ACC112 (cell line): ENCODE data around the gene RTN4RL2.

Experiments used
- H2AFZ ChIP-seq: fragments of 200-600 bp; sonication (generic); one replicate; pipeline ENCODE4 v1.6.0; 2017; ENCODE audit warnings: antibody characterized with exemption, low read length; ENCODE audit not compliant: unreplicated experiment
- H3K27ac ChIP-seq: fragments of 200-600 bp; sonication (generic); 2 replicates; pipeline ENCODE4 v1.5.1; 2014; ENCODE audit warnings: low read depth, mild to moderate bottlenecking, antibody characterized with exemption, low read length, moderate library complexity
- H3K27me3 ChIP-seq: fragments of 200-600 bp; sonication (generic); 2 replicates; pipeline ENCODE4 v1.6.1; 2014; ENCODE audit warnings: mild to moderate bottlenecking, antibody characterized with exemption, low read length, moderate library complexity, mixed read lengths; ENCODE audit not compliant: insufficient read depth
- H3K36me3 ChIP-seq: fragments of 200-600 bp; sonication (generic); 2 replicates; pipeline ENCODE4 v1.6.1; 2016; ENCODE audit warnings: mild to moderate bottlenecking, antibody characterized with exemption, low read length, moderate library complexity, mixed read lengths; ENCODE audit not compliant: insufficient read depth
- H3K4me1 ChIP-seq: fragments of 200-600 bp; sonication (generic); one replicate; pipeline ENCODE4 v1.6.1; 2016; ENCODE audit warnings: low read length, mixed read lengths; ENCODE audit not compliant: insufficient read depth, unreplicated experiment, control insufficient read depth
- H3K4me3 ChIP-seq: fragments of 200-600 bp; sonication (generic); 2 replicates; pipeline ENCODE4 v1.5.1; 2014; ENCODE audit warnings: mild to moderate bottlenecking, low read depth, low read length
- H3K79me2 ChIP-seq: fragments of 200-600 bp; sonication (generic); one replicate; pipeline ENCODE4 v1.6.0; 2016; ENCODE audit warnings: low read length; ENCODE audit not compliant: control insufficient read depth, unreplicated experiment, insufficient read depth

RTN4RL2 gene

DNA sequence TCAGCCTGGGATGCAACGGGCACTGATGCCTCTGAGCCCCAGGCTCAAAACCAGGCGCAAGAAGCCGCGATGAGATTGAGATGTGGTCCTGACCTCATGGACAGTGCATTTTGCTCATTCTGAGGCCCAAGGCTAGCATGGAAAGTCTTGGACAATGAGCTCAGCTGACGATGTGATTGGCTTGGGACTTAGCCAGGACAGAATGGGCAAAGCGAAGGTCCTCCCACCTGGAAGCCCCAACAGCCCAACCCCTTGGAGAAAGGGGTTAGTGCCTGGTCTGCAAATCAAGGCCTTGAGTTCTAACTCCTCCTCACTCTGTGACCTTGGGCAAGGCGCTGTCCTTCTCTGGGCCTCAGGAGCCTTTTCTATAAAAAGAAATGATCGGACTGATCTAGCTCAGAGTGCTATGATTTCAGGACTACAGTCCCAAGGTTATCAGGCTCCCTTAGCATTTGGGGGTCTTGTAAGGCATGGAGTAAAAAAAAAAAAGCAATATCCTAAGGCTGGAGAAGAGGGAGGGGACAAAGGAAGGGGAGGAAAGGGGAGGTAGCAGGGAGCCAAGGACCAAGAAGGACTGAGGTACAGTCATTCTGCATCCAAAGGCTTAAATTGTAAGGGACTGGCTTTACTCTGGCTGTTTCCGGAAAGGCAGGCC is 36.1 kb upstream of the RTN4RL2 start:
- peak overlapping the region; percentile 87 for H3K4me3 ChIP-seq
- peaks cover 46% of the 10 kb centered on the region for H3K4me1 ChIP-seq
- no peaks in the 10 kb centered on the region for H3K27me3 ChIP-seq
- H2AFZ ChIP-seq, result no peak overlapping the region
- peak overlapping the region; percentile 63 for H3K27ac ChIP-seq
- H3K36me3 ChIP-seq, result peaks cover 43% of the 10 kb centered on the region
- H3K79me2 ChIP-seq, result peaks cover 60% of the 10 kb centered on the region

DNA sequence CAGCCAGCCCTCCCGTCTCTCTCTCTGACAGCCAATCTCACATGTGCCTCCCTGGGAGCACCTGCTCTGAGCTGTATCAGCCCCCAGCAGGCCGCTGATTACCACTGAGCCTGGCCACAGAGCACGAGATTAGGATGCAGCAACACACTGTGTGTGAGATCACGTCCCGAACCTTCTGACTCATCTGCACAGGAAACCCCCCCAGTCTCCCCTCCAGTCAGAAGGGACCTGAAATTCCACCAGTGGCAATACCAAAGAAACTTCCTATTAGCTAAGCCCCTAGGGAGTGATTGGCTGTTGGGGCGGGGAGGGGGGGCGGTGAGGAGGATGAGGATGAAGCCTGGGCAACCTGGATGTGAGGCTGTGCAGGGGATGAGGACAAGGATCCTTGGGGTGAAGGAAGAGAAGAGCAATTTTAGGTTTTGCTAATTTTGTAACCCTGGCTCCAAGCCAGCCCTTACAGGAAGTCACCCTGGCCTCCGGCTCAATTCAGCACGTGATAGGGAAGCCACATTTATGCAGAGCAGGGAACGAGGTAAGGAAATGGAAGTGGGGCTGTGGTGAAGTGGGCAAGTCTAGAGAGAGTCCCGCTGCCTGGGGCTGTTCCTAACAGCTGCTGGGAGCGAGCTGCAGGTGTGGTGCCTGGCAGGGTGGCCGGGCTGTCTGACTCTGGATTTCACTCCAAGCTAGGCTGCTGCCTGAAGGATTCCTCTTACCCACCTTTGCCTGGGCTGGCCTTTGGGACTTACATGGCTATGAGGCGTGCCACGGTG is 35.4 kb upstream of the RTN4RL2 start:
- H3K4me1 ChIP-seq, result peaks cover 46% of the 10 kb centered on the region
- peak overlapping the region; percentile 96 for H3K27ac ChIP-seq
- peaks cover 39% of the 10 kb centered on the region for H3K36me3 ChIP-seq
- H3K27me3 ChIP-seq, result no peaks in the 10 kb centered on the region
- peaks cover 57% of the 10 kb centered on the region for H3K79me2 ChIP-seq
- no peak overlapping the region for H2AFZ ChIP-seq
- H3K4me3 ChIP-seq, result peak overlapping the region; percentile 87

DNA sequence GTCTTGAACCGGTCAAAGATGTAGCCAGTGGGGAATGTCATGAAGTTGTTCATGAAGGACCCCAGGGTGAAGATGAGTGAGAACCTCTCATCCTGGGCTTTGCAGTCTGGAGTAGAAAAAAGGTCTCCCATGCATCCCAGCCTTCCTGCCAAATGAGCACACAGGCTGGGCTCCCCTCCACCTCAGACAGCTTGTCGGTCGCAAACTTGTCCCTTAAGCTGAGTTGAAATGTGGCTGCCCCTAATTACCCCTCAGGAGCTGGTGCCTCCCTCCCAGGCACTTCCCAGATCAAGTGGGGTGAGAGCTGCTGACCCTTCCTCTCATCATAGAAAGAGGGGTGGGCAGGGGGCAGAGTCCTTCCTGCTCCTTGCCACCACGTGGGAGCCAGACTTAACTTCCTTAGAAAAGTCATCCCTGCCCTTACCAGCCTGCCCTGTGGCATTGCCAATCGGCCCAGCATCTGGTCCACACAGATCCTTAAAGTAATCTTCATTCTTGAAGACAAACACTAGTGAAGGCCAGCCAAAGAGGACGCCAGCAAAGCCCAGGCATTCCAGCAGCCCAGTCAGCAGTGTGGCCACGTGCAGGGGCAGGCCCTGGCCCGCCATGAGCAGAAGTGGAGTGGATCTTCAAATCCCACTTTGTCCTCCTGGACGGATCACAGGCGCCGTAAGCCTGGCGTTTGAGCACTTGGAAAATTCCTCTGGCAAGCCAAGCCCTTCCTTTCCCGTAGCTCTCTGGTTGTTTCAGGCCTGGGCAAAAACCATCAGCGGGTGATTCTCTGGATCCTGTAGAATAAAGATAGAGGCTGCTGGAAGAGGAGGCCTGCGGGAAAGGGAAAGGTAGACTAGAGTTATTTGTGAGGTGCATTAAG is 34.5 kb upstream of the RTN4RL2 start:
- Histone ChIP-seq H3K36me3 (peaks cover 30% of the 10 kb centered on the region), H3K4me3 (peak overlapping the region; percentile 87), H3K4me1 (peaks cover 46% of the 10 kb centered on the region), H3K27ac (peak overlapping the region; percentile 96), H3K27me3 (no peaks in the 10 kb centered on the region), H3K79me2 (peaks cover 53% of the 10 kb centered on the region), H2AFZ (no peak overlapping the region)

DNA sequence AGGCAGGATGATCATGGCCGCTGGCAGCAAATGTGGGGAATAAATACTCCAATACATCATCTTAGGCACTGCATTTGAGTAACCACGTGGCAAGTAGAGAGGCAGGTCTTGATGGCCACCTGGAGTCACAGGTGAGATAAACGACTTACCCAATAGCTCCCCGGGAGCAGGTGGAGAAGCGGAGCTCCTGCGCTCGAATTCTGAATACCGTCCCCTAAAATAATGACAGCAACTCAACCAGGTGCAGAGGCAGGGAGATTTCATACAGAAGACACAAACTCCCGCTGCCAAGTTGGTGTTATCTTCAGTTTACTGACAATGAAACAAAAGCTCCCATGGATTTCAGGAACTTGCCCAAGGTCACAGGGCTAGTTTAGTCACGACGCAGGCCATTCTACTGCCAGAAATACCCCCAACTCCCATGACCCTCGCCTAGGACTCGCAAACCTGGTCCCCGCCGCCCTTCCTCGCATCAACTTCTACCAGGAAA is 33.8 kb upstream of the RTN4RL2 start:
- peaks cover 46% of the 10 kb centered on the region for H3K79me2 ChIP-seq
- peak overlapping the region; percentile 96 for H3K27ac ChIP-seq
- H3K4me1 ChIP-seq, result peaks cover 46% of the 10 kb centered on the region
- H2AFZ ChIP-seq, result peak overlapping the region; percentile 61
- H3K27me3 ChIP-seq, result no peaks in the 10 kb centered on the region
- H3K4me3 ChIP-seq, result peak overlapping the region; percentile 87
- peaks cover 24% of the 10 kb centered on the region for H3K36me3 ChIP-seq

DNA sequence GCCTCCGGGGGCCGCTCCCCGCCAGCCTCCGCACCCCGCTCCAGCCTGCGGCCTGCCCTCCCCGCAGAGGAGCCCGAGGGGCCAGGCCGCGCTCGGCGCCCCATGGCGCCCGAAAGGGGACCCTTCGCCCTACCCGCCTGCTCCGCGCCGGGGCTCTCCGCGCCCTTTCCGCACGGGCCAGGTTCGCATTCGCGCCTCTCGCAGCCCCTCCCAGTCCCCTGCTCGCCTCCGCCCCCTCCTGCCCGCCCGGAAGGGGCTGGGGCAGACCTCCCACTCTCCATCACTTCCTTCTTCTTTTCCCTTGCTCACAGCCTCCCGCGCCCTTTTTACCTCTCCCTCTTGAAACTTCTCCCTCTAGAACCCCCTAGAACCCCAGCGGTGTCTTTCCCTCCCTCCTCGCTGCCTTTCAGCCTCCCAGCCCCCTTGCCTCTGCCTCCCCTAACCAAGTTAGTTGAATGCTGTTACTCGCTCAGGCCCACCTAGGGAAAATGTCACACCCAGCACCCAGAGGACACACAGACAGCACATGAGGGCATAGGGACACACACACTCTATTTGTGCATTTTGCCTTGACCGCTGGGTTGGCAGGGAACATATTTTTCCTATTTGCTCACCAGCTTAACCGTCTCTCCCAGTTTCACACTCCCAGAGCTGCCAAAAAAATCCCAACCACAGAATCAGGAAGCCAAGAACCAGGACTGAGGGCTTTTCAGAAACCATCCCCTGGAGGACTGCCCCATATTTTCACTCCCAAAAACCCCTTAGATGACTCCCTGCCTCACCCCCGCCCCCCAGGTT is 33.2 kb upstream of the RTN4RL2 start, which contains the start of gene SLC43A3:
Gene SLC43A3 (minus strand): TSS at position 193 of the 798 bp plus-strand sequence. CDS start 949 bp downstream, outside the sequence.
- Histone ChIP-seq H3K36me3 (peaks cover 17% of the 10 kb centered on the region), H3K4me1 (peaks cover 46% of the 10 kb centered on the region), H3K27me3 (no peaks in the 10 kb centered on the region), H3K4me3 (peak within 1 kb of the TSS; percentile 87), H2AFZ (peak within 1 kb of the TSS; percentile 61), H3K79me2 (peaks cover 40% of the 10 kb centered on the region), H3K27ac (peak within 1 kb of the TSS; percentile 96)

DNA sequence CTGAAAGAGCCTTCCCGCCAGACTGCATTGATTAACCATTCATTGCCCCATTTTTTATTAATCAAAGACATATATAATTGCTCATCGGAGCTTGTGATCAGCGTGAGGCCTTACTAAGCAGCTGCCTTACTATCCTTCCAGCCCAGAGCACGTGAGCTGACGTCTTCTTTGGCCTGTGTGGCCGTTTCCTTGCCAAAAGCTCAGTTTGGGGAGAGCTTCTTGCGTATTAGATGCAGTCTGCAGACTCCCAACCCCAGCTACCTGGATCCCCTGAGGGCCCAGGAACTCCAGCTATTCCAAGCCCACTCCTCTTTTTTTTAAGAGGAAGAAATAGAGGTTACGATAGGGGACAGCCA is 32.6 kb upstream of the RTN4RL2 start:
- H3K27ac ChIP-seq, result peak overlapping the region; percentile 96

DNA sequence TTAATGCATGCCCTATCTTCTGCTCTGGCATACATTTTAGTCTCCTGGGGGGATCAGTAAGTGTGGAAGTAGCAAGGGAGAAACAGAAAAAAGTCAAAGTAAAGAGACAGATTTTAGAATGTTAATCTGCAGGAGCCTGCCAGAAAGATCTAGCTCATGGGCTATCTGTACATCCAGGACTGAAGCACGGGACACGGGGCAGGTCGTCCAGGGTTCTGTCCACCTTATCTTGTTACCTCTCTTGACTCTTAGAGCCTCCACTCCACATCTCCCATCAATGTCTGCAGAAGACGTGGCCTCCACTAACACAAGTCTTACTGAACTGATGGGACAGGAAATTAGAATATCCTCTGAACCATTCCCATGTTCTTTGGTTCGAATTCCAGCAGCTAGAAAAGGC is 31.7 kb upstream of the RTN4RL2 start:
- peaks cover 46% of the 10 kb centered on the region for H3K4me1 ChIP-seq
- peaks cover 29% of the 10 kb centered on the region for H3K79me2 ChIP-seq
- no peaks in the 10 kb centered on the region for H3K27me3 ChIP-seq
- H3K4me3 ChIP-seq, result no peak overlapping the region
- H3K27ac ChIP-seq, result no peak overlapping the region
- H2AFZ ChIP-seq, result no peak overlapping the region
- H3K36me3 ChIP-seq, result peaks cover 6% of the 10 kb centered on the region; the same call in 1 of the 2 replicates

More for the DNA sequence above, 32.6 kb upstream of the RTN4RL2 start:
- peaks cover 11% of the 10 kb centered on the region; the same call in 1 of the 2 replicates for H3K36me3 ChIP-seq
- peak overlapping the region; percentile 87 for H3K4me3 ChIP-seq
- H3K79me2 ChIP-seq, result peaks cover 34% of the 10 kb centered on the region
- no peaks in the 10 kb centered on the region for H3K27me3 ChIP-seq
- no peak overlapping the region for H2AFZ ChIP-seq
- H3K4me1 ChIP-seq, result peaks cover 45% of the 10 kb centered on the region

DNA sequence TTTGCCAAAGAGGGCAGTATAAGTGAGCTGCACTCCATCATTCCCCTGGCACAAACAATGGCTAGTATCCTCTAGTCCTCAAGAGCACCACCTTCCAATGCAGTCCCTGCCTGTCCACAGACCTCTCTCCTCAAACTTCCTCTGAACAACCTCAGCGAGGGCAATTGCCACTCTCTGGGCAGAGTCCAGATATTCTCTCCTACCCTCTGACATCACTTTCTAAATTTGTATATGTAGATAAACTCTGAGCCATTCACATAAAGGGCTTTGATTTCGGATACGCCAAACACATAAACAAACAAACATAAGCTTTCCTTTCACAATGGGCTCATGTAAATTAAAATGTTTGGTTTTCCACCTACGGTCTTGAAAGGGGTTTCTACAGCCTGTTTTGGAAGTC is 30.4 kb upstream of the RTN4RL2 start:
- no peaks in the 10 kb centered on the region; the same call in 1 of the 2 replicates for H3K36me3 ChIP-seq
- peaks cover 17% of the 10 kb centered on the region for H3K79me2 ChIP-seq
- H3K4me1 ChIP-seq, result peaks cover 48% of the 10 kb centered on the region
- H3K27me3 ChIP-seq, result no peaks in the 10 kb centered on the region
- no peak overlapping the region for H3K27ac ChIP-seq
- no peak overlapping the region for H3K4me3 ChIP-seq
- no peak overlapping the region for H2AFZ ChIP-seq

DNA sequence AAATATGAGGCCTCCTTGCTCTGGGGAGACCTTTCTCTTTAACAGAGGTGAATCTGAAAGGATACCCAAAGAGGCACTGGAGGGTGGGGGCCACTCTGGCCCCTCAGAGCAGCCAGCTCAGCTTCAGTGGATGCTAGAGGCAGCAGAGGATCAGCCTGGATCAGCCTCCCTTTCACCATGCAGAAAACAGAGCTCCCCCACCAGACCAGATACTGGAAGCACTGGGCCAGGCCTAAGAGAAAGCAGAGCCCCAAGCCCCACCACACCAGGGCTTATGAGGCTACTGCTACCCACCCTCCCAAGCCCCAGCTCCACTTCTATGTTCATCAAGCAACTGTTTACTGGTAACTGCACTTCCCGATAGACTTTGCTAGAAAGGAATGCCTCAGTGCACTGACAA is 29.4 kb upstream of the RTN4RL2 start:
- no peak overlapping the region for H3K27ac ChIP-seq
- peaks cover 44% of the 10 kb centered on the region for H3K4me1 ChIP-seq
- H3K36me3 ChIP-seq, result no peaks in the 10 kb centered on the region; the same call in 1 of the 2 replicates
- peaks cover 8% of the 10 kb centered on the region for H3K79me2 ChIP-seq
- H3K4me3 ChIP-seq, result no peak overlapping the region
- no peak overlapping the region for H2AFZ ChIP-seq
- H3K27me3 ChIP-seq, result no peaks in the 10 kb centered on the region
